GM21381 (cell line): ENCODE data around the gene DDX52.
"Not testable (repeated sequence)": the region's sequence is repeated elsewhere in the genome, so short reads cannot be mapped to it uniquely, and the experiment has no call there.

Source experiments
- ATAC-seq: cut with Tn5 transposase; IDR thresholded peaks from one replicate; pipeline ENCODE4 v1.9.1; 2021; ENCODE audit warnings: mild to moderate bottlenecking, moderate library complexity; ENCODE audit not compliant: unreplicated experiment

The DDX52 gene

GRCh38 chr17:37657202-37657601, 14.0 kb upstream of the DDX52 start:
- ATAC-seq = no peak

GRCh38 chr17:37651849-37652248, 8.6 kb upstream of the DDX52 start:
- ATAC-seq = no peak

- ATAC-seq = no peak
Measured at GRCh38 chr17:37650419-37651003, 7.3 kb upstream of the DDX52 start.

GRCh38 chr17:37648555-37648954, 5.3 kb upstream of the DDX52 start:
- ATAC-seq = no peak

- no peak for ATAC-seq
Measured at GRCh38 chr17:37647856-37648255, 4.6 kb upstream of the DDX52 start.

- no peak for ATAC-seq
Measured at GRCh38 chr17:37643869-37644268, 623 bp upstream of the DDX52 start.

GRCh38 chr17:37642681-37643080, 565 bp downstream of the DDX52 start:
- ATAC-seq = no peak

GRCh38 chr17:37640015-37640414, 3.2 kb downstream of the DDX52 start:
- ATAC-seq = no peak

GRCh38 chr17:37637956-37638355, 5.3 kb downstream of the DDX52 start:
- ATAC-seq = no peak

- ATAC-seq = not testable (repeated sequence)
Measured at GRCh38 chr17:37616430-37616829, 26.8 kb downstream of the DDX52 start.

- ATAC-seq = no peak
Measured at GRCh38 chr17:37614823-37615222, 28.4 kb downstream of the DDX52 start.

- no peak for ATAC-seq
Measured at GRCh38 chr17:37614391-37614790, 28.9 kb downstream of the DDX52 start.

GRCh38 chr17:37610971-37611370, 32.3 kb downstream of the DDX52 start:
- ATAC-seq = no peak

- ATAC-seq = not testable (repeated sequence)
Measured at GRCh38 chr17:37610041-37610420, 33.2 kb downstream of the DDX52 start.

- peak; percentile 84 for ATAC-seq
Measured at GRCh38 chr17:37609170-37610040, 33.8 kb downstream of the DDX52 start, which contains the start of gene SYNRG. Gene SYNRG (minus strand): TSS chr17:37609418. CDS start chr17:37609355, 63 bp downstream.

GRCh38 chr17:37608351-37609169, 34.7 kb downstream of the DDX52 start:
- ATAC-seq = peak; percentile 19

GRCh38 chr17:37607637-37608331, 35.5 kb downstream of the DDX52 start:
- no peak for ATAC-seq

GRCh38 chr17:37605813-37606505, 37.3 kb downstream of the DDX52 start:
- no peak for ATAC-seq

GRCh38 chr17:37605081-37605480, 38.2 kb downstream of the DDX52 start:
- ATAC-seq = no peak

- no peak for ATAC-seq
Measured at GRCh38 chr17:37604556-37604955, 38.7 kb downstream of the DDX52 start.
